NCI-H146 (cell line): ENCODE data around the gene DUSP3.

ENCODE experiments used
- DNase-seq: peaks from one replicate; lab custom pipeline; 2025; lab: John Stamatoyannopoulos, UW

DUSP3 gene

GRCh38 chr17:43732958-43733357, 45.8 kb downstream of the DUSP3 start:
- DNase-seq, result no peak

DNA sequence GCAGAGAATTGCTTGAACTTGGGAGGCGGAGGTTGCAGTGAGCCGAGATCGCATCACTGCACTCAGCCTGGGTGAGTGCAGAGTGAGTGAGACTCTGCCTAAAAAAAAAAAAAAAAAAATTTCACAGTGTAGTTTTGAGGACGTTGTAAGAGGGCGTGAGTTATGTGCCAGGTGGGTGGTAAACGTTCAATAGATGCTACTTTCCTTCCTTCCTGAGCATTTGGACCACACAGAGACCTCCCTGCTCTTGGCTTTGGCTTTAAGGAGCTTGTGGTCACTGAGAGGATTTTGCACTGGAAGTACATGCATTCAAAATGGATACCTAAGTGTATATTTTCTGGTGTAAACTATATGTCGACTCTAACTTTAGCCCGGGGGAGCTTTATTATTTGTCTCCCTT, 50.7 kb downstream of the DUSP3 start:
- DNase-seq, result no peak

DNA sequence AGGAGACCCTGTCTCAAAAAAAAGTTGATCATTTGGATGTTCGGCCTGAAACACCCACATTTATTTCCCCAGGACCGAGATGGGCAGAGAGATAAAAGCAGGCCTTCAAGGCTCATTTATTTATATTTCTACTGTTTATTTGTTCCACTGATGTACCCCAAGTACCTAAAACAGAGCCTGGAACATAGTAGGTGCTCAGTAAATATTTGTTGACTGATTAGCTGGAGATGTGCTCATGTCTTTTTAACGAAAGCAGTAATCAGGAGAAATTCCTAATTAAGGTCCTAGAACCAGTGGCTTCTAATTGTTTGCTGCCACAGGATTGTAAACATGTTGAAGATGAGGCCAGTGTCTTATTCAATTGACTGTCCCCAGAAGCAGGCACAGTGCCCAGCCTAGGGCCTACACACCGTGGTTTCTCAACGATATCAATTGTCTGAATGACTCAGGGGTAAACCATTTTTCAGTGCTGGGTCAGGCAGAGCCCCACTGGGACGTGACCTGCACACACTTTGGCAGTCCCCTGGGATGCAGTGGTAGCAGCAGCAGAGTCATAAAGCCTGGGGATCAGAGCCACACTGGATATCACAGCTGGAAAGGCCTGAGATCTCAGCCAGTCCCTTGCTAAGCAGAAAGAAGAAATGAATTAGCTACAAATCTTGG, 54.9 kb downstream of the DUSP3 start:
- no peak for DNase-seq

GRCh38 chr17:43722870-43723665, 55.7 kb downstream of the DUSP3 start:
- DNase-seq, result no peak

- DNase-seq, result no peak
These were observed 56.5 kb downstream of the DUSP3 start for GRCh38 chr17:43722269-43722619.

DNA sequence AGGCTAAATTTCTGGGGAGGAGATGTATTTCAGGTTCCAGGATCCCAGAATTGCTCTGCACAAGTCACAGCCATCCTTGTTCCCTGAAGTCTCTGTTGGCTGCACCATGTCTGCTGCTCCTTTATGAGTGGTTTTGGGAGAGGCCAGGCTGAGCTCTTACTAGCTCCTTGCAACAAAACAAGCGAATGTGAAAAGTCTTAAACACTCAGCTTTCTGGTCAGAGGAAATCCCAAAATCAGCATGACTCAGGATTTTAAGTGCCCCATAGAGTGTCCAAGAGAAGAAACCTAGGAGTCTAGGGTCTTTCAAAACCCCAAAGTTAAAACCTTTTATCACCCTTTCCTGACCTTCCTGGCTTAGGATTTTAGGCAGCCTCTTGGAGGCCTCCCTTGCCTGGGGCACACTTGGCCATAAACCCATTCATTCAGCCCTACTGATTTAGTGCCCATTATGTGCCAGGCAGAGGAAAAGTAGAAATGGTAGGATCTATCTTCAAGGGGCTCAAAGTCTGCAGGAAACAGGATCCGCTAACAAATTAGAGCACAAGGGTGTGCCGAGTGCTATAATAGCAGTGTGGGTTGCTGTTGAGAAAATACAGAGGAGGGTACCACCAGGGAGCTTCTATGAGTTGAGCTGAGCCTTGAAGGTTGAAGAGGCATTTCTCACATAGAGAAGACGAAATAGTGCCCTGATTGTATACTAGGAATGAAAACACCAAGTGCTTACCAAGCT, 57.1 kb downstream of the DUSP3 start:
- no peak for DNase-seq

- peak; percentile 42 for DNase-seq
These were observed 58.3 kb downstream of the DUSP3 start for GRCh38 chr17:43720311-43721060.

DNA sequence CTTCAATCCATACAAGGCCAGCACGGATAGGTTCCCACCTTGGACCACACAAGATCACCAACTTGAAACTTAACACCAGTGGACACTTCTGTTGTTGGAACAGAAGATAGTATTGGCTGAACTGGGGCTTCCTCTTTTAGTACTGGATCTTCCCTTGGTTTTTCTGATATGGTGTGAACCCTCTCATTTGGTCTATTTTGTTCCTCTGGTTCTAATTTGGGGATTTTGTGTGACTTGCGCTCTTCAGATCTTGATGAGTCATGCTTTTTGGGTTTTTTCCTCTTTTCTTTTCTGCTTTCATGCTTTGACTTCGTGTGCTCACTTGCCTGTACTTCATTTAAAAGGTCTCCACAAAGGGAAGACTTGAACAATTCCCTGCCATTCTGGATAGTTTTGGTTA, 59.2 kb downstream of the DUSP3 start:
- no peak for DNase-seq

DNA sequence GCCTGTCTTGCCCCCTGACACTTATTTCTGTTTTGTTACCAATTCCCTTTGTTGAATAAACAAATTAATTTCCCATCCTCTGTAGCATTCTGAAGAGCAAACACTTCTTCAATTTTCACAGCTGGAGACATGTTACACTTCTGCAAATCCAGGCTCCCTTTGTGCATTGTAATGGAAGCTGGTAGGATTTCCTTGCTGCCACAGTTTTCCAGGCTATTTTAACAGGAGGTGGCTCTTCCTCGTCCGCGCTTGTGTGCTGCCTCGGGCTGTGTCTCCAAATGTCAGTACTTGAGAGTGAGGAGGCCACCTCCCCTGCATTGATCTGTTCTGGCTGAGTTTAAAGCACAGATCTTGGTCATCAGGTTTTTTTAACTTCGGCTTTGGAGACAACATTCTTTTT, 60.2 kb downstream of the DUSP3 start:
- DNase-seq, result peak; percentile 82

GRCh38 chr17:43717913-43718312, 60.9 kb downstream of the DUSP3 start:
- no peak for DNase-seq
